ENCODE measurements around the gene ADPRHL1.

DNA sequence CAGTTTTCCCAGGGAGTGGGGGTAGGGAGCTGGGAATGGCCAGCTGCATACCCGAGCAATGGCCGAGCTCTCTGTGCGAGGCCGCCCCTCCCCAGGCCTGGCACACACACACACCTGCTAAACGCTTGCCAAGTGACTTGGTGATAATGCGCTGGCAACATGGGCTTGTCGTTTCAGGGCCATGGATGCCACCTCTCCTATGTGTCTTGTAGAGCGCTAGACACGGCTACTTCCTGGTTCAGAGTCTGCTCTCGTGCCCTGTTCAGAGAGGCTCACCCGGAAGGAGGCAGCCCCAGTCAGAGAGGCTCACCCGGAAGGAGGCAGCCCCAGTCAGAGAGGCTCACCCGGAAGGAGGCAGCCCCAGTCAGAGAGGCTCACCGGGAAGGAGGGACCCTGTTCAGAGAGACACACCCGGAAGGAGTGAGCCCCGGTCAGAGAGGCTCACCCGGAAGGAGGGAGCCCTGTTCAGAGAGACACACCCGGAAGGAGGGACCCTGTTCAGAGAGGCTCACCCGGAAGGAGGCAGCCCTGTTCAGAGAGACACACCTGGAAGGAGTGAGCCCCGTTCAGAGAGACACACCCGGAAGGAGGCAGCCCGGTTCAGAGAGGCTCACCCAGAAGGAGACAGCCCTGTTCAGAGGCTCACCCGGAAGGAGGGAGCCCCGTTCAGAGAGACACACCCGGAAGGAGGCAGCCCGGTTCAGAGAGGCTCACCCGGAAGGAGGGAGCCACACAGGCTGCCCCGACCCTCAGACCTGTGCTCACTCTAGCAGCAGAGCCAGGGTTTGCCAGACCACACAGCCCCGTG, 4.2 kb downstream of the ADPRHL1 start:
- TF ChIP-seq, protein P1, sequence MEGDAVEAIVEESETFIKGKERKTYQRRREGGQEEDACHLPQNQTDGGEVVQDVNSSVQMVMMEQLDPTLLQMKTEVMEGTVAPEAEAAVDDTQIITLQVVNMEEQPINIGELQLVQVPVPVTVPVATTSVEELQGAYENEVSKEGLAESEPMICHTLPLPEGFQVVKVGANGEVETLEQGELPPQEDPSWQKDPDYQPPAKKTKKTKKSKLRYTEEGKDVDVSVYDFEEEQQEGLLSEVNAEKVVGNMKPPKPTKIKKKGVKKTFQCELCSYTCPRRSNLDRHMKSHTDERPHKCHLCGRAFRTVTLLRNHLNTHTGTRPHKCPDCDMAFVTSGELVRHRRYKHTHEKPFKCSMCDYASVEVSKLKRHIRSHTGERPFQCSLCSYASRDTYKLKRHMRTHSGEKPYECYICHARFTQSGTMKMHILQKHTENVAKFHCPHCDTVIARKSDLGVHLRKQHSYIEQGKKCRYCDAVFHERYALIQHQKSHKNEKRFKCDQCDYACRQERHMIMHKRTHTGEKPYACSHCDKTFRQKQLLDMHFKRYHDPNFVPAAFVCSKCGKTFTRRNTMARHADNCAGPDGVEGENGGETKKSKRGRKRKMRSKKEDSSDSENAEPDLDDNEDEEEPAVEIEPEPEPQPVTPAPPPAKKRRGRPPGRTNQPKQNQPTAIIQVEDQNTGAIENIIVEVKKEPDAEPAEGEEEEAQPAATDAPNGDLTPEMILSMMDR (IDR thresholded peaks at IDR 0.05), result no peak
- TF ChIP-seq RELA (CRISPR knock-in tag; IDR thresholded peaks at IDR 0.05; ENCODE audit: borderline replicate concordance), result no peak
- TF ChIP-seq, protein P2, sequence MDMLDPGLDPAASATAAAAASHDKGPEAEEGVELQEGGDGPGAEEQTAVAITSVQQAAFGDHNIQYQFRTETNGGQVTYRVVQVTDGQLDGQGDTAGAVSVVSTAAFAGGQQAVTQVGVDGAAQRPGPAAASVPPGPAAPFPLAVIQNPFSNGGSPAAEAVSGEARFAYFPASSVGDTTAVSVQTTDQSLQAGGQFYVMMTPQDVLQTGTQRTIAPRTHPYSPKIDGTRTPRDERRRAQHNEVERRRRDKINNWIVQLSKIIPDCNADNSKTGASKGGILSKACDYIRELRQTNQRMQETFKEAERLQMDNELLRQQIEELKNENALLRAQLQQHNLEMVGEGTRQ (CRISPR knock-in tag; IDR thresholded peaks at IDR 0.05), result no peak
- TF ChIP-seq, protein P3, sequence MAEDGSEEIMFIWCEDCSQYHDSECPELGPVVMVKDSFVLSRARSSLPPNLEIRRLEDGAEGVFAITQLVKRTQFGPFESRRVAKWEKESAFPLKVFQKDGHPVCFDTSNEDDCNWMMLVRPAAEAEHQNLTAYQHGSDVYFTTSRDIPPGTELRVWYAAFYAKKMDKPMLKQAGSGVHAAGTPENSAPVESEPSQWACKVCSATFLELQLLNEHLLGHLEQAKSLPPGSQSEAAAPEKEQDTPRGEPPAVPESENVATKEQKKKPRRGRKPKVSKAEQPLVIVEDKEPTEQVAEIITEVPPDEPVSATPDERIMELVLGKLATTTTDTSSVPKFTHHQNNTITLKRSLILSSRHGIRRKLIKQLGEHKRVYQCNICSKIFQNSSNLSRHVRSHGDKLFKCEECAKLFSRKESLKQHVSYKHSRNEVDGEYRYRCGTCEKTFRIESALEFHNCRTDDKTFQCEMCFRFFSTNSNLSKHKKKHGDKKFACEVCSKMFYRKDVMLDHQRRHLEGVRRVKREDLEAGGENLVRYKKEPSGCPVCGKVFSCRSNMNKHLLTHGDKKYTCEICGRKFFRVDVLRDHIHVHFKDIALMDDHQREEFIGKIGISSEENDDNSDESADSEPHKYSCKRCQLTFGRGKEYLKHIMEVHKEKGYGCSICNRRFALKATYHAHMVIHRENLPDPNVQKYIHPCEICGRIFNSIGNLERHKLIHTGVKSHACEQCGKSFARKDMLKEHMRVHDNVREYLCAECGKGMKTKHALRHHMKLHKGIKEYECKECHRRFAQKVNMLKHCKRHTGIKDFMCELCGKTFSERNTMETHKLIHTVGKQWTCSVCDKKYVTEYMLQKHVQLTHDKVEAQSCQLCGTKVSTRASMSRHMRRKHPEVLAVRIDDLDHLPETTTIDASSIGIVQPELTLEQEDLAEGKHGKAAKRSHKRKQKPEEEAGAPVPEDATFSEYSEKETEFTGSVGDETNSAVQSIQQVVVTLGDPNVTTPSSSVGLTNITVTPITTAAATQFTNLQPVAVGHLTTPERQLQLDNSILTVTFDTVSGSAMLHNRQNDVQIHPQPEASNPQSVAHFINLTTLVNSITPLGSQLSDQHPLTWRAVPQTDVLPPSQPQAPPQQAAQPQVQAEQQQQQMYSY (CRISPR knock-in tag; IDR thresholded peaks at IDR 0.05), result no peak
- no peak for TF ChIP-seq ZNF138 (CRISPR knock-in tag; conservative IDR thresholded peaks at IDR 0.05)
- TF ChIP-seq, protein P4, sequence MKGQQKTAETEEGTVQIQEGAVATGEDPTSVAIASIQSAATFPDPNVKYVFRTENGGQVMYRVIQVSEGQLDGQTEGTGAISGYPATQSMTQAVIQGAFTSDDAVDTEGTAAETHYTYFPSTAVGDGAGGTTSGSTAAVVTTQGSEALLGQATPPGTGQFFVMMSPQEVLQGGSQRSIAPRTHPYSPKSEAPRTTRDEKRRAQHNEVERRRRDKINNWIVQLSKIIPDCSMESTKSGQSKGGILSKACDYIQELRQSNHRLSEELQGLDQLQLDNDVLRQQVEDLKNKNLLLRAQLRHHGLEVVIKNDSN (CRISPR knock-in tag; IDR thresholded peaks at IDR 0.05), result no peak
- TF ChIP-seq, protein P5, sequence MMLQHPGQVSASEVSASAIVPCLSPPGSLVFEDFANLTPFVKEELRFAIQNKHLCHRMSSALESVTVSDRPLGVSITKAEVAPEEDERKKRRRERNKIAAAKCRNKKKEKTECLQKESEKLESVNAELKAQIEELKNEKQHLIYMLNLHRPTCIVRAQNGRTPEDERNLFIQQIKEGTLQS (CRISPR knock-in tag; conservative IDR thresholded peaks at IDR 0.05), result no peak
- TF ChIP-seq NR2C2 (CRISPR knock-in tag; IDR thresholded peaks at IDR 0.05), result no peak
- no peak for TF ChIP-seq ZNF263 (CRISPR knock-in tag; IDR thresholded peaks at IDR 0.05; ENCODE audit: low read depth)
- no peak for TF ChIP-seq GABPB1 (CRISPR knock-in tag; IDR thresholded peaks at IDR 0.05)
- no peak for TF ChIP-seq SP1 (CRISPR knock-in tag; conservative IDR thresholded peaks at IDR 0.05)
